HepG2 (cell line): ENCODE results near the gene RPL37. TPM values are rescaled to one million over a fixed set of nuclear protein-coding genes. Genes with fewer than 3 reads are reported as not detected.

Experiments
- AKNA ChIP-seq: sonication (generic); formaldehyde crosslinking; IDR thresholded peaks from 2 replicates; pipeline ENCODE4 v1.4.0; 2020; ENCODE audit warnings: missing genetic modification reagents, borderline replicate concordance
- CENPT ChIP-seq: sonication (generic); formaldehyde crosslinking; IDR thresholded peaks from 2 replicates; pipeline ENCODE4 v1.8.0; 2022; ENCODE audit warnings: low read depth, mild to moderate bottlenecking, moderate library complexity, missing genetic modification reagents
- FOXA1 ChIP-seq, 2 experiments: fragments of 450-650 bp in 1 of 2; sonication (generic) in 1 of 2; formaldehyde crosslinking in 1 of 2; IDR thresholded peaks; 2 replicates each; pipeline versions ENCODE4 v1.4.0 to v1.6.1; 2016 to 2020; ENCODE audit warnings: missing genetic modification reagents in 1 of 2
- FOXK2 ChIP-seq: fragments of 450-650 bp; IDR thresholded peaks from 2 replicates; pipeline ENCODE4 v1.6.1; 2016
- TCF12 ChIP-seq, 2 experiments: fragments of 450-650 bp in 1 of 2; sonication (generic) in 1 of 2; formaldehyde crosslinking in 1 of 2; IDR thresholded peaks; 2 replicates each; pipeline versions ENCODE4 v1.6.1 to v1.8.0; 2017 to 2022; ENCODE audit warnings: antibody characterized with exemption in 1 of 2, mild to moderate bottlenecking in 1 of 2, missing genetic modification reagents in 1 of 2, moderate library complexity in 1 of 2
- ZFP37 ChIP-seq: sonication (generic); formaldehyde crosslinking; IDR thresholded peaks from 2 replicates; pipeline ENCODE4 v1.4.0; 2020; ENCODE audit warnings: missing genetic modification reagents, borderline replicate concordance
- ZFP82 ChIP-seq: sonication (generic); formaldehyde crosslinking; IDR thresholded peaks from 2 replicates; pipeline ENCODE4 v1.5.1; 2020; ENCODE audit warnings: mild to moderate bottlenecking, missing genetic modification reagents, borderline replicate concordance
- ZNF431 ChIP-seq: sonication (generic); formaldehyde crosslinking; IDR thresholded peaks from 2 replicates; pipeline ENCODE4 v1.9.0; 2022; ENCODE audit warnings: missing genetic modification reagents, low read depth, mild to moderate bottlenecking, borderline replicate concordance
- polyA plus RNA-seq, 8 experiments: library from polyadenylated mRNA; depleted of rRNA in 3 of 8; stranded (reverse) in 7 of 8; unstranded in 1 of 8; fragments of >200 nt; fragmentation: Illumina TruSeq in 4 of 8; extraction: Trizol in 4 of 8; gene quantifications; 2 replicates each; pipeline versions ENCODE4 v1.2.1 to v1.2.3, GENCODE V29; 2011 to 2016; ENCODE audit warnings: low read depth in 4 of 8, missing spikeins in 1 of 8, mixed read lengths in 1 of 8; ENCODE audit not compliant: insufficient read depth in 1 of 8
- total RNA-seq, 5 experiments: library from RNA; depleted of rRNA; stranded (reverse); fragments of >200 nt; fragmentation: Illumina TruSeq; extraction: Trizol; gene quantifications; 2 replicates each; pipeline ENCODE4 v1.2.3, GENCODE V29; 2016; ENCODE audit warnings: low read depth in 1 of 5

The RPL37 gene
- total and polyA plus RNA-seq, 2 of the 13 experiments (the other 11 are each of a cell fraction or from before 2014, with no cell fraction given) = 1,981 to 3,367 TPM

DNA sequence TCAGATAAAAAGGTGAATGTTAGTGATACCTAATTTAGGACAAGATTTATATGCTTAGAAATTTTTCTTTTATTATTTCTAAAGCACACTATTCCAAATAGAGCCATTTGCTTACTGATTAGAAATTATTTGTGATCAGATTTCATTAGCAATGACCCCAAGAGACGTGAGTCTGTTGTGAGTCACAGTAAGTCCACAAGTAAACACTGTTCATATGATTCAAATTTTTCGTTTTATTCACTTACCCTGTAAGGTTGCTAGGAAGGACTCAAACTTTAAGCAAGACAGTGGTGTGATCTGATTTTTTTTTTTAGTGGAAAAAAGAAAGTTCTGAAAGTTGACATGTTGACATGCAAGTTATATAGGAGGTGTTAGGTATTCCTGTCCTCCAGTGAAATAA, 7.3 kb upstream of the RPL37 start (continued):
- no peak for TF ChIP-seq AKNA (CRISPR knock-in tag)
- no peak for TF ChIP-seq FOXA1 (IDR thresholded peaks at IDR 0.05)
- no peak for TF ChIP-seq FOXA1 (CRISPR knock-in tag; IDR thresholded peaks at IDR 0.05)
- no peak for TF ChIP-seq FOXK2
- no peak for TF ChIP-seq TCF12 (IDR thresholded peaks at IDR 0.05)
- no peak for TF ChIP-seq TCF12 (CRISPR knock-in tag; IDR thresholded peaks at IDR 0.05)
- TF ChIP-seq ZFP82 = no peak
- no peak for TF ChIP-seq ZNF431 (CRISPR knock-in tag)
- TF ChIP-seq ZFP37 = no peak
- no peak for TF ChIP-seq CENPT (CRISPR knock-in tag)
